Osteoblast (primary cell): ENCODE results near the gene CDK15. TPM values are rescaled to one million over a fixed set of nuclear protein-coding genes. Genes with fewer than 3 reads are reported as not detected.

ENCODE experiments used
- DNase-seq: peaks from one replicate; pipeline ENCODE4 v3.0.0; 2011; ENCODE audit warnings: low spot score, mixed read lengths; ENCODE audit not compliant: insufficient read length; ENCODE audit errors: missing footprints
- H2AFZ ChIP-seq: 2 replicates; pipeline ENCODE4 v1.6.0; 2011; ENCODE audit warnings: mild to moderate bottlenecking, low read length
- H3K27ac ChIP-seq: 2 replicates; pipeline ENCODE4 v1.5.1; 2011; ENCODE audit warnings: mild to moderate bottlenecking, low read depth, low read length, moderate library complexity
- H3K27me3 ChIP-seq: 2 replicates; pipeline ENCODE4 v1.6.0; 2012; ENCODE audit warnings: mild to moderate bottlenecking, control low read depth, inconsistent platforms, low read length, moderate library complexity; ENCODE audit not compliant: insufficient read depth
- H3K36me3 ChIP-seq: 2 replicates; pipeline ENCODE4 v1.5.1; 2011; ENCODE audit warnings: mild to moderate bottlenecking, low read length, control low read depth, moderate library complexity; ENCODE audit not compliant: insufficient read depth
- H3K4me1 ChIP-seq: 2 replicates; pipeline ENCODE4 v1.5.1; 2011; ENCODE audit warnings: mild to moderate bottlenecking, low read length, control low read depth, moderate library complexity; ENCODE audit not compliant: insufficient read depth
- H3K4me2 ChIP-seq: 2 replicates; pipeline ENCODE4 v1.6.0; 2011; ENCODE audit warnings: mild to moderate bottlenecking, low read length; ENCODE audit not compliant: insufficient read depth
- H3K4me3 ChIP-seq: fragments of 200-600 bp; sonication (generic); 3 replicates; pipeline ENCODE4 v1.5.1; 2012; ENCODE audit warnings: mild to moderate bottlenecking, low read length, inconsistent platforms; ENCODE audit not compliant: insufficient read depth
- H3K79me2 ChIP-seq: 2 replicates; pipeline ENCODE4 v1.6.0; 2012; ENCODE audit warnings: mild to moderate bottlenecking, low read length, control low read depth, inconsistent platforms; ENCODE audit not compliant: insufficient read depth
- H3K9me3 ChIP-seq: 2 replicates; pipeline ENCODE4 v1.5.1; 2011; ENCODE audit warnings: low read depth, low read length, control low read depth
- H4K20me1 ChIP-seq: 2 replicates; pipeline ENCODE4 v1.6.0; 2012; ENCODE audit warnings: mild to moderate bottlenecking, low read length, control low read depth; ENCODE audit not compliant: insufficient read depth
- total RNA-seq: library from RNA; depleted of rRNA; stranded (reverse); fragments of >200 nt; gene quantifications from 2 replicates; pipeline ENCODE4 v1.2.3, GENCODE V29; 2012
- TF ChIP-seq, protein P1 (sequence below): IDR thresholded peaks from 2 replicates; pipeline ENCODE4 v1.5.1; 2011; ENCODE audit warnings: mild to moderate bottlenecking, low read depth, low read length, moderate library complexity; ENCODE audit errors: extremely low read depth

CDK15 gene
- total RNA-seq, 1 donor: 4.7 TPM

DNA sequence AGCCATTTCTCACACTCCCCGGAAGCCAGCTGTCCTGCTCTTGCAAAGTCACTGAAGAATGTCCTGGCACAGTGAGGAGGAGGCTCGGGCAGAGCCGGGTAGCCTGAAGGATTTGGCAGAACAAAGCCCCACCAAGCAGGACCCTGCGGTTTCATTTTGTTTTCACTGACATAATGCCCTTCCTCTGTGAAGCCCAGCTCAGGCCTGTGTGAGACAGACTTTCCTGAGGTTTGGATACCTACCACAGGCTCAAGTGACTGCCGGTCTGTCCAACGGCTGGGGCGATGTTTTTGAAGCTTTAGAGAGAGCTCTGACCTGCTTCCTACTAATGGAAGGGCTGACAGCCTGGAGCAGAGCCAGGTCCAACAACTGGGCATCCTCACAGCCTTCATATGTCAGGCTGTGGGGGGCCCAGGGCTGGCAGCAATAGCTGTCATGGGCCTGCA is 127.5 kb downstream of the CDK15 start:
- Histone ChIP-seq H3K27me3 (no peaks in the 10 kb centered on the region), H3K79me2 (no peaks in the 10 kb centered on the region), H3K27ac (peak overlapping the region; percentile 12), H3K4me1 (peaks cover 44% of the 10 kb centered on the region), H4K20me1 (no peaks in the 10 kb centered on the region), H3K36me3 (no peaks in the 10 kb centered on the region), H3K9me3 (peaks cover 2% of the 10 kb centered on the region), H2AFZ (peak overlapping the region; percentile 86), H3K4me2 (no peak overlapping the region), H3K4me3 (no peak overlapping the region)
- TF ChIP-seq, protein P1, sequence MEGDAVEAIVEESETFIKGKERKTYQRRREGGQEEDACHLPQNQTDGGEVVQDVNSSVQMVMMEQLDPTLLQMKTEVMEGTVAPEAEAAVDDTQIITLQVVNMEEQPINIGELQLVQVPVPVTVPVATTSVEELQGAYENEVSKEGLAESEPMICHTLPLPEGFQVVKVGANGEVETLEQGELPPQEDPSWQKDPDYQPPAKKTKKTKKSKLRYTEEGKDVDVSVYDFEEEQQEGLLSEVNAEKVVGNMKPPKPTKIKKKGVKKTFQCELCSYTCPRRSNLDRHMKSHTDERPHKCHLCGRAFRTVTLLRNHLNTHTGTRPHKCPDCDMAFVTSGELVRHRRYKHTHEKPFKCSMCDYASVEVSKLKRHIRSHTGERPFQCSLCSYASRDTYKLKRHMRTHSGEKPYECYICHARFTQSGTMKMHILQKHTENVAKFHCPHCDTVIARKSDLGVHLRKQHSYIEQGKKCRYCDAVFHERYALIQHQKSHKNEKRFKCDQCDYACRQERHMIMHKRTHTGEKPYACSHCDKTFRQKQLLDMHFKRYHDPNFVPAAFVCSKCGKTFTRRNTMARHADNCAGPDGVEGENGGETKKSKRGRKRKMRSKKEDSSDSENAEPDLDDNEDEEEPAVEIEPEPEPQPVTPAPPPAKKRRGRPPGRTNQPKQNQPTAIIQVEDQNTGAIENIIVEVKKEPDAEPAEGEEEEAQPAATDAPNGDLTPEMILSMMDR: no peak
- DNase-seq: peak; percentile 68

DNA sequence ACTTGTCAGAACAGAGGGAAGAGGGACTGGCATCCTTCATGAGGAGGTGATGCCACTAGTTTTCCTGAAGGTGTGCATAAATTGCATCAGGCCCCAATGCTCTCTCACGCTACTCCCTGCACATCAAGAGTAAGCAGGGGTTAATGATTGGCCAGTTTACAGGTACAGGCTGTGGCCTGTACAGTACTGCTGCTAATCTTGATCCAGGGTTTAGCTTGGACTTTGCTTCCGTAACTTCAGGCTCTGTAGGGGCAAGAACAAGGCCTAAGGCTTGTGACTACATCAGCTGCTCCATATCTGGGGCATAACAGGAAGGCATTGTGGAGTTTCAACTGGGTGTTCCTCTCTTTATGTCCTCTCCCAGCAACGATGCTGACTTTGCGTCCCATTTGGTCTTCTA is 130.5 kb downstream of the CDK15 start:
- H3K4me3 ChIP-seq: no peak overlapping the region
- no peak overlapping the region for H3K4me2 ChIP-seq
- no peaks in the 10 kb centered on the region for H3K27me3 ChIP-seq
- TF ChIP-seq, protein P1: no peak
- no peaks in the 10 kb centered on the region for H4K20me1 ChIP-seq
- H2AFZ ChIP-seq: no peak overlapping the region
- H3K9me3 ChIP-seq: peaks cover 2% of the 10 kb centered on the region
- DNase-seq: no peak
- no peak overlapping the region for H3K27ac ChIP-seq
- peaks cover 32% of the 10 kb centered on the region for H3K4me1 ChIP-seq
- H3K36me3 ChIP-seq: no peaks in the 10 kb centered on the region
- no peaks in the 10 kb centered on the region for H3K79me2 ChIP-seq

DNA sequence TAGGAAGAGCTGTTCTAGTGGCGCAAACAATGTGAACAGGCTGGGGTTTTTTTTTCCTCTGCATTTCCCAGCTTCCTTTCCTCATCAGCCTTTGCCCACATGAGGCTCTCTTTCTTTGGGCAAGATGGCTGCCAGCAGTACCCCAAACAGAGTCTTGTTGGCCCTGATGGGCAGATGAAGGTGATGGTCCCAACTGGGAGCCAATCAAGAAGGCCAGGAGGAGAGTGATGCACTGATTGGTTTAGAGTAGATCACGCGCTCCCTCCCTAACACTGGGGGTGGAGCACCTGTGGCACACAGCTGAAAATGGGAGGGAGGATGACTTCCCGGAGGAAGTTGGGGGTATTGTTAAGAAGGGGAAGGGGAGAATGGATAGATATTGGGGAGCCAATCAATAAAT is 131.0 kb downstream of the CDK15 start:
- H4K20me1 ChIP-seq: no peaks in the 10 kb centered on the region
- H3K9me3 ChIP-seq: peaks cover 2% of the 10 kb centered on the region

DNA sequence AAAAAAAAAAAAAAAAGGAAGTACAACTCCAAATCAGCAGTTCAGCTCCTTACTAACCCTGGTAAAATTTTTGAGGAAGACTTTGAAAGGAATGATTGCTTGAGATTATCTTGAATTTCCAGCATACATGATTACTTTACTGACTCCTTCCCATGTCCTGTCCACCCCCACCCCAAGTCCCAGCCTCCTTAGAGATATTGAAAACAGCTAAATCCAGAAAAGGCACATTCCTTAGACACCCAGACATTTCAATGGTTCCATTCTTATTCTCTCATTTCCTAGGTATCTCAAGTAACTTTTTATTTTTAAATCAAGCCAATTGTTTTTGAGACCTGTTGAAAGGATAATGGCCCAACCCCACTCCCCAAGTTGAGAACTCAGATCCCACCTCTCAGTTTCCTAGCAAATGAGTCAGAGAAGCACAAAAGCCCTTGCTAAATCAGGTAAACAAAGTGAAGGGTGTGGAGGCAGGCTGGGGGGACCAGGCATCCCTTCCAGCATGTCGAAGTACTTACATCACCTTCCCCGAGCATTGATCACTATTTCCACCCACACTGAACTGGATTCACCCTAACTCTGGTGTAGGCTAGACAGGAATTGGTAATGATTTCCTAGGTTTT is 131.9 kb downstream of the CDK15 start:
- H3K4me3 ChIP-seq: no peak overlapping the region
- H3K36me3 ChIP-seq: no peaks in the 10 kb centered on the region
- peaks cover 23% of the 10 kb centered on the region for H3K4me1 ChIP-seq
- no peaks in the 10 kb centered on the region for H4K20me1 ChIP-seq
- H3K79me2 ChIP-seq: no peaks in the 10 kb centered on the region
- TF ChIP-seq, protein P1: no peak
- H3K9me3 ChIP-seq: peaks cover 2% of the 10 kb centered on the region
- peak overlapping the region; percentile 26 for H2AFZ ChIP-seq
- H3K4me2 ChIP-seq: peak overlapping the region; percentile 12
- peaks cover 2% of the 10 kb centered on the region for H3K27me3 ChIP-seq
- peak overlapping the region; percentile 32 for H3K27ac ChIP-seq
- DNase-seq: no peak

More for the DNA sequence above, 131.0 kb downstream of the CDK15 start:
- Histone ChIP-seq H3K79me2 (no peaks in the 10 kb centered on the region), H3K4me2 (no peak overlapping the region), H3K4me3 (no peak overlapping the region), H3K27ac (no peak overlapping the region), H2AFZ (no peak overlapping the region), H3K36me3 (no peaks in the 10 kb centered on the region), H3K4me1 (peaks cover 27% of the 10 kb centered on the region), H3K27me3 (no peaks in the 10 kb centered on the region)
- TF ChIP-seq, protein P1: no peak
- DNase-seq: no peak
